HepG2 (cell line): ENCODE data around the gene BAZ2A. TPM values are rescaled to one million over a fixed set of nuclear protein-coding genes. Genes with fewer than 3 reads are reported as not detected.

ENCODE experiments used
- BRD4 ChIP-seq: sonication (generic); formaldehyde crosslinking; IDR thresholded peaks from 2 replicates; pipeline ENCODE4 v1.4.0; 2020; ENCODE audit warnings: missing genetic modification reagents
- FOXJ3 ChIP-seq: sonication (generic); formaldehyde crosslinking; IDR thresholded peaks from 2 replicates; pipeline ENCODE4 v1.4.0; 2020; ENCODE audit warnings: missing genetic modification reagents, mild to moderate bottlenecking, borderline replicate concordance
- GTF3A ChIP-seq: sonication (generic); formaldehyde crosslinking; conservative IDR thresholded peaks from 2 replicates; pipeline ENCODE4 v1.4.0; 2020; ENCODE audit warnings: mild to moderate bottlenecking, missing genetic modification reagents
- KLF16 ChIP-seq, 2 experiments: sonication (generic) in 1 of 2; formaldehyde crosslinking in 1 of 2; IDR thresholded peaks; 2 replicates each; pipeline versions ENCODE4 v1.6.1 to v1.8.0; 2016 to 2023; ENCODE audit warnings: missing genetic modification reagents in 2 of 2, missing compliant biosample characterization in 1 of 2
- KLF9 ChIP-seq: IDR thresholded peaks from 2 replicates; pipeline ENCODE4 v1.6.1; 2016; ENCODE audit warnings: low read depth
- MTA3 ChIP-seq: sonication (generic); formaldehyde crosslinking; IDR thresholded peaks from 2 replicates; pipeline ENCODE4 v1.4.0; 2020; ENCODE audit warnings: missing genetic modification reagents
- PCBP1 ChIP-seq: fragments of 200-400 bp; formaldehyde crosslinking; IDR thresholded peaks from 2 replicates; pipeline ENCODE4 v1.6.1; 2017; ENCODE audit warnings: mild to moderate bottlenecking, low read depth, low read length, borderline replicate concordance
- PHF5A ChIP-seq: IDR thresholded peaks from one replicate; pipeline ENCODE4 v1.6.1; 2018; ENCODE audit warnings: low read depth, missing genetic modification reagents; ENCODE audit not compliant: unreplicated experiment
- PITX1 ChIP-seq: sonication (generic); formaldehyde crosslinking; IDR thresholded peaks from 2 replicates; pipeline ENCODE4 v1.5.1; 2020; ENCODE audit warnings: mild to moderate bottlenecking, missing genetic modification reagents
- POLR2A ChIP-seq, 2 experiments: IDR thresholded peaks; 2 replicates each; pipeline ENCODE4 v1.6.1; 2011; ENCODE audit warnings: low read depth in 2 of 2, low read length in 2 of 2, mild to moderate bottlenecking in 1 of 2, moderate library complexity in 1 of 2; ENCODE audit not compliant: insufficient read depth in 1 of 2
- RFXANK ChIP-seq: IDR thresholded peaks from 2 replicates; pipeline ENCODE4 v1.6.1; 2016
- SOX13 ChIP-seq, 3 experiments: fragments of 450-650 bp in 1 of 3; sonication (generic) in 1 of 3; formaldehyde crosslinking in 1 of 3; IDR thresholded peaks in 2 of 3; conservative IDR thresholded peaks in 1 of 3; 2 replicates each; pipeline versions ENCODE4 v1.5.0 to v1.6.1; 2016 to 2020; ENCODE audit warnings: antibody characterized with exemption in 1 of 3, mild to moderate bottlenecking in 1 of 3, missing compliant biosample characterization in 1 of 3, missing genetic modification reagents in 1 of 3, moderate library complexity in 1 of 3
- SP4 ChIP-seq: sonication (generic); formaldehyde crosslinking; IDR thresholded peaks from 2 replicates; pipeline ENCODE4 v1.8.1; 2023; ENCODE audit warnings: mild to moderate bottlenecking, missing genetic modification reagents
- TEAD3 ChIP-seq: optimal IDR thresholded peaks from 2 replicates; pipeline ENCODE3; 2016; ENCODE audit warnings: borderline replicate concordance
- ZBTB8A ChIP-seq: sonication (generic); formaldehyde crosslinking; IDR thresholded peaks from 2 replicates; pipeline ENCODE4 v1.4.0; 2020; ENCODE audit warnings: mild to moderate bottlenecking, low read depth, missing genetic modification reagents, borderline replicate concordance
- ZNF263 ChIP-seq: sonication (generic); formaldehyde crosslinking; IDR thresholded peaks from 2 replicates; pipeline ENCODE4 v1.4.0; 2020; ENCODE audit warnings: missing genetic modification reagents
- ZNF44 ChIP-seq: sonication (generic); formaldehyde crosslinking; IDR thresholded peaks from 2 replicates; pipeline ENCODE4 v1.5.1; 2020; ENCODE audit warnings: mild to moderate bottlenecking, missing genetic modification reagents
- ZNF577 ChIP-seq: sonication (generic); formaldehyde crosslinking; IDR thresholded peaks from 2 replicates; pipeline ENCODE4 v1.4.0; 2020; ENCODE audit warnings: mild to moderate bottlenecking, low read depth, missing genetic modification reagents, borderline replicate concordance
- ZNF773 ChIP-seq: sonication (generic); formaldehyde crosslinking; IDR thresholded peaks from 2 replicates; pipeline ENCODE4 v1.4.0; 2020; ENCODE audit warnings: missing genetic modification reagents, borderline replicate concordance
- ZNF816 ChIP-seq: sonication (generic); formaldehyde crosslinking; IDR thresholded peaks from 2 replicates; pipeline ENCODE4 v1.8.0; 2022; ENCODE audit warnings: missing genetic modification reagents, mild to moderate bottlenecking, borderline replicate concordance
- polyA plus RNA-seq, 8 experiments: library from polyadenylated mRNA; depleted of rRNA in 3 of 8; stranded (reverse) in 7 of 8; unstranded in 1 of 8; fragments of >200 nt; fragmentation: Illumina TruSeq in 4 of 8; extraction: Trizol in 4 of 8; gene quantifications; 2 replicates each; pipeline versions ENCODE4 v1.2.1 to v1.2.3, GENCODE V29; 2011 to 2016; ENCODE audit warnings: low read depth in 4 of 8, missing spikeins in 1 of 8, mixed read lengths in 1 of 8; ENCODE audit not compliant: insufficient read depth in 1 of 8
- total RNA-seq, 5 experiments: library from RNA; depleted of rRNA; stranded (reverse); fragments of >200 nt; fragmentation: Illumina TruSeq; extraction: Trizol; gene quantifications; 2 replicates each; pipeline ENCODE4 v1.2.3, GENCODE V29; 2016; ENCODE audit warnings: low read depth in 1 of 5
- TF ChIP-seq, protein P1 (sequence below): sonication (generic); formaldehyde crosslinking; IDR thresholded peaks from 2 replicates; pipeline ENCODE4 v1.8.0; 2022; ENCODE audit warnings: mild to moderate bottlenecking, missing genetic modification reagents, moderate library complexity
- TF ChIP-seq, protein P2 (sequence below): sonication (generic); formaldehyde crosslinking; IDR thresholded peaks from 2 replicates; pipeline ENCODE4 v1.5.0; 2020; ENCODE audit warnings: missing genetic modification reagents
- TF ChIP-seq, protein P3 (sequence below): IDR thresholded peaks from 2 replicates; pipeline ENCODE4 v1.6.1; 2016; ENCODE audit warnings: mild to moderate bottlenecking, missing biosample characterization, missing genetic modification reagents
- TF ChIP-seq, protein P4 (sequence below): sonication (generic); formaldehyde crosslinking; IDR thresholded peaks from 2 replicates; pipeline ENCODE4 v1.4.0; 2020; ENCODE audit warnings: missing genetic modification reagents

The BAZ2A gene
- total and polyA plus RNA-seq, 2 of the 13 experiments (the other 11 are each of a cell fraction or from before 2014, with no cell fraction given): 21.8 to 73.5 TPM

DNA sequence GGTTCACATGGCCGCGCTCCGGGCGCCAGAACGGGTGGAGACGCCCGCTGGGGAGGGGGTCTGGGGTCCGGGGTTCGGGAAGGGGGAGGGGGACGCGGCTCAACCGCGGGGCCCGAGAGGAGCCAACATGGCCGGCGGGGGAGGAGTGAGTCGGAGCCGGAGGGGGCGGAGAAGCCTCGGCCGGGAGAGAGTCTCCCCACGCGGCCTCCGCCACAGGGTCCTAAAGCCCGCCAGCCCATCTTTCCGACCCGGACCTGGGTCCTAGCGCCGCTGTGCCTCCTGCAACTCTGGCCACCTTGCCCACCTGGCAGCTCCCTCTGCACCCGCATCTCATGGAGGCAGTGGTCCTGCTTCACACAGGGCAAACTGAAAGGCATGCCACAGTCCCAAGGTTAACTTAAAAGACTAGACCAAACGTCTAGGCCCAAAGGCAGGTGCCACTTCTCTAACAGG is at the start of gene BAZ2A (continued):
- peak; percentile 76 for TF ChIP-seq PITX1
- TF ChIP-seq ZBTB8A: no peak
- TF ChIP-seq, protein P1, sequence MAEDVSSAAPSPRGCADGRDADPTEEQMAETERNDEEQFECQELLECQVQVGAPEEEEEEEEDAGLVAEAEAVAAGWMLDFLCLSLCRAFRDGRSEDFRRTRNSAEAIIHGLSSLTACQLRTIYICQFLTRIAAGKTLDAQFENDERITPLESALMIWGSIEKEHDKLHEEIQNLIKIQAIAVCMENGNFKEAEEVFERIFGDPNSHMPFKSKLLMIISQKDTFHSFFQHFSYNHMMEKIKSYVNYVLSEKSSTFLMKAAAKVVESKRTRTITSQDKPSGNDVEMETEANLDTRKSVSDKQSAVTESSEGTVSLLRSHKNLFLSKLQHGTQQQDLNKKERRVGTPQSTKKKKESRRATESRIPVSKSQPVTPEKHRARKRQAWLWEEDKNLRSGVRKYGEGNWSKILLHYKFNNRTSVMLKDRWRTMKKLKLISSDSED: no peak
- TF ChIP-seq POLR2A (IDR thresholded peaks at IDR 0.05; ENCODE audit: insufficient read depth in 1 of 2, low read depth in 2 of 2, low read length in 2 of 2): peak in 1 of 2 experiments; percentile 45; a peak in 1 of 4 replicates
- peak in 1 of 2 experiments; percentile 86; a peak in 2 of 4 replicates for TF ChIP-seq KLF16 (CRISPR knock-in tag; IDR thresholded peaks at IDR 0.05)
- no peak; the same call in 1 of the 2 replicates for TF ChIP-seq ZNF44 (CRISPR knock-in tag)
- TF ChIP-seq, protein P2, sequence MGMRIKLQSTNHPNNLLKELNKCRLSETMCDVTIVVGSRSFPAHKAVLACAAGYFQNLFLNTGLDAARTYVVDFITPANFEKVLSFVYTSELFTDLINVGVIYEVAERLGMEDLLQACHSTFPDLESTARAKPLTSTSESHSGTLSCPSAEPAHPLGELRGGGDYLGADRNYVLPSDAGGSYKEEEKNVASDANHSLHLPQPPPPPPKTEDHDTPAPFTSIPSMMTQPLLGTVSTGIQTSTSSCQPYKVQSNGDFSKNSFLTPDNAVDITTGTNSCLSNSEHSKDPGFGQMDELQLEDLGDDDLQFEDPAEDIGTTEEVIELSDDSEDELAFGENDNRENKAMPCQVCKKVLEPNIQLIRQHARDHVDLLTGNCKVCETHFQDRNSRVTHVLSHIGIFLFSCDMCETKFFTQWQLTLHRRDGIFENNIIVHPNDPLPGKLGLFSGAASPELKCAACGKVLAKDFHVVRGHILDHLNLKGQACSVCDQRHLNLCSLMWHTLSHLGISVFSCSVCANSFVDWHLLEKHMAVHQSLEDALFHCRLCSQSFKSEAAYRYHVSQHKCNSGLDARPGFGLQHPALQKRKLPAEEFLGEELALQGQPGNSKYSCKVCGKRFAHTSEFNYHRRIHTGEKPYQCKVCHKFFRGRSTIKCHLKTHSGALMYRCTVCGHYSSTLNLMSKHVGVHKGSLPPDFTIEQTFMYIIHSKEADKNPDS (CRISPR knock-in tag): peak; percentile 54; the same call in 1 of the 2 replicates
- peak; percentile 92; the same call in 1 of the 2 replicates for TF ChIP-seq PCBP1
- peak; percentile 81 for TF ChIP-seq SP4 (CRISPR knock-in tag)
- TF ChIP-seq KLF9 (CRISPR knock-in tag): 0 out of 2 replicates have a peak, but pooled peaks have one; percentile 58
- TF ChIP-seq ZNF816: no peak
- TF ChIP-seq, protein P3, sequence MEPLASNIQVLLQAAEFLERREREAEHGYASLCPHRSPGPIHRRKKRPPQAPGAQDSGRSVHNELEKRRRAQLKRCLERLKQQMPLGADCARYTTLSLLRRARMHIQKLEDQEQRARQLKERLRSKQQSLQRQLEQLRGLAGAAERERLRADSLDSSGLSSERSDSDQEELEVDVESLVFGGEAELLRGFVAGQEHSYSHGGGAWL: peak; percentile 44; the same call in 1 of the 2 replicates
- no peak; the same call in 1 of the 2 replicates for TF ChIP-seq SOX13 (IDR thresholded peaks at IDR 0.05)
- TF ChIP-seq SOX13 (CRISPR knock-in tag; conservative IDR thresholded peaks at IDR 0.05 in 1 of 2, IDR thresholded peaks at IDR 0.05 in 1 of 2): 0 out of 4 replicates have a peak, but pooled peaks of 1 of the 2 experiments have one; percentile 42
- peak; percentile 52; the same call in 1 of the 2 replicates for TF ChIP-seq ZNF773 (CRISPR knock-in tag)
- 0 out of 2 replicates have a peak, but pooled peaks have one; percentile 43 for TF ChIP-seq RFXANK
- peak; percentile 47 for TF ChIP-seq PHF5A
- TF ChIP-seq ZNF577 (CRISPR knock-in tag): no peak
- TF ChIP-seq, protein P4, sequence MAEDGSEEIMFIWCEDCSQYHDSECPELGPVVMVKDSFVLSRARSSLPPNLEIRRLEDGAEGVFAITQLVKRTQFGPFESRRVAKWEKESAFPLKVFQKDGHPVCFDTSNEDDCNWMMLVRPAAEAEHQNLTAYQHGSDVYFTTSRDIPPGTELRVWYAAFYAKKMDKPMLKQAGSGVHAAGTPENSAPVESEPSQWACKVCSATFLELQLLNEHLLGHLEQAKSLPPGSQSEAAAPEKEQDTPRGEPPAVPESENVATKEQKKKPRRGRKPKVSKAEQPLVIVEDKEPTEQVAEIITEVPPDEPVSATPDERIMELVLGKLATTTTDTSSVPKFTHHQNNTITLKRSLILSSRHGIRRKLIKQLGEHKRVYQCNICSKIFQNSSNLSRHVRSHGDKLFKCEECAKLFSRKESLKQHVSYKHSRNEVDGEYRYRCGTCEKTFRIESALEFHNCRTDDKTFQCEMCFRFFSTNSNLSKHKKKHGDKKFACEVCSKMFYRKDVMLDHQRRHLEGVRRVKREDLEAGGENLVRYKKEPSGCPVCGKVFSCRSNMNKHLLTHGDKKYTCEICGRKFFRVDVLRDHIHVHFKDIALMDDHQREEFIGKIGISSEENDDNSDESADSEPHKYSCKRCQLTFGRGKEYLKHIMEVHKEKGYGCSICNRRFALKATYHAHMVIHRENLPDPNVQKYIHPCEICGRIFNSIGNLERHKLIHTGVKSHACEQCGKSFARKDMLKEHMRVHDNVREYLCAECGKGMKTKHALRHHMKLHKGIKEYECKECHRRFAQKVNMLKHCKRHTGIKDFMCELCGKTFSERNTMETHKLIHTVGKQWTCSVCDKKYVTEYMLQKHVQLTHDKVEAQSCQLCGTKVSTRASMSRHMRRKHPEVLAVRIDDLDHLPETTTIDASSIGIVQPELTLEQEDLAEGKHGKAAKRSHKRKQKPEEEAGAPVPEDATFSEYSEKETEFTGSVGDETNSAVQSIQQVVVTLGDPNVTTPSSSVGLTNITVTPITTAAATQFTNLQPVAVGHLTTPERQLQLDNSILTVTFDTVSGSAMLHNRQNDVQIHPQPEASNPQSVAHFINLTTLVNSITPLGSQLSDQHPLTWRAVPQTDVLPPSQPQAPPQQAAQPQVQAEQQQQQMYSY (CRISPR knock-in tag): no peak
- TF ChIP-seq MTA3 (CRISPR knock-in tag): no peak
- peak; percentile 74; the same call in 1 of the 2 replicates for TF ChIP-seq BRD4 (CRISPR knock-in tag)
- TF ChIP-seq TEAD3: peak; percentile 51
- no peak for TF ChIP-seq GTF3A
- no peak for TF ChIP-seq FOXJ3 (CRISPR knock-in tag)
- peak; percentile 70 for TF ChIP-seq ZNF263 (CRISPR knock-in tag)
